ENCODE data around the gene DUT. TPM values are rescaled to one million over a fixed set of nuclear protein-coding genes. Genes with fewer than 3 reads are reported as not detected.
A peak's percentile ranks its signal among the peaks of the same experiment; 100 is the strongest.

The DUT gene
- polyA plus RNA-seq, 4 donors, result 12.7 to 98.0 (median 56.1) TPM

DNA sequence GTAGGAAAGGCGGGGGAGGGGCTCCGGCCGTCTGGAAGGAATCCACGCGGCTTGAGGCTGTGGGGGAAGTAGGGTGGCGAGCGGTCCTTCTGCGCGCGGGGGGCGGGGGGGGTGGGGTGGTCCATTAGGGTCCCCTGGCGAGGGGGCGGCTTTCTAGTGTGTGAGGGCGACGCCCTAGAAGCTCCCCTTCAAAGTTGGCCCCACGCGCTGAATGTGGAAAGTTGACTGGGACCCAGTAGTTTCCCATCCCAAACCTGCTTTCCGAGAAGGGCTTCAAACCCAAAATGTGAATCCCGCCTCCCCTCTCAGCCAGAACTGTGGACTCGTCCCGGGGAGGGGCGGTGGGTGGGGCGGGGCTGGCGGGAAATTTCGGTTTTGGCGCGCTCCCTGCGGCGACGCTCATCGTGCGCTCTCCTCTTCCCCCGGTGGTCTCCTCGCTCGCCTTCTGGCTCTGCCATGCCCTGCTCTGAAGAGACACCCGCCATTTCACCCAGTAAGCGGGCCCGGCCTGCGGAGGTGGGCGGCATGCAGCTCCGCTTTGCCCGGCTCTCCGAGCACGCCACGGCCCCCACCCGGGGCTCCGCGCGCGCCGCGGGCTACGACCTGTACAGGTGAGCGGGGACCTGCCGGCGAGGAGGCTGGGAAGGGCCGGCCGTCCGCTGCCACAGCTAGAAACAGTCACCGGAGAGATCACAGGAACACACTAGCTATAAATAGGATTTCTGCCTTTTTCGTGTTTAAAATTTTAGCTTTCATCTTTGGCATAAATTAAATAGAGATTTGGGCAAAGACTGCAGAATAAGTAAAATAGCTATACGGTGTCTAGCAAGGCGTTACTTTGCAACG is 790 bp downstream of the DUT start:
- WGBS, 3 donors, result 0 to 1% (median 0%) methylated on average over 61 to 64 of the region's 64 CpGs
- Histone ChIP-seq H3K27me3 (ENCODE audit: control insufficient read depth in 3 of 3, insufficient read depth in 3 of 3, low read length in 3 of 3) (peaks cover 0 to 9% (median 0%) of the 10 kb centered on the region in 3 donors), H3K4me3 (ENCODE audit: low read depth in 1 of 3, low read length in 3 of 3) (peak overlapping the region; percentile 61 to 92 (median 81)), H3K36me3 (ENCODE audit: control insufficient read depth in 3 of 3, insufficient read depth in 2 of 3, low read depth in 1 of 3, low read length in 3 of 3) (peaks cover 0 to 2% (median 2%) of the 10 kb centered on the region in 3 donors), H3K9me3 (ENCODE audit: control insufficient read depth in 2 of 2, insufficient read depth in 1 of 2, low read depth in 1 of 2, low read length in 1 of 2) (no peaks in the 10 kb centered on the region), H3K27ac (ENCODE audit: low read depth in 1 of 3, low read length in 2 of 3) (peak overlapping the region; percentile 82 to 100 (median 92)), H3K4me1 (ENCODE audit: control insufficient read depth in 3 of 3, insufficient read depth in 2 of 3, low read depth in 1 of 3, low read length in 2 of 3) (peaks cover 3 to 5% (median 3%) of the 10 kb centered on the region in 3 donors)
- peak in 1 of 2 donors; percentile 43 for DNase-seq
- no peak for FAIRE-seq

DNA sequence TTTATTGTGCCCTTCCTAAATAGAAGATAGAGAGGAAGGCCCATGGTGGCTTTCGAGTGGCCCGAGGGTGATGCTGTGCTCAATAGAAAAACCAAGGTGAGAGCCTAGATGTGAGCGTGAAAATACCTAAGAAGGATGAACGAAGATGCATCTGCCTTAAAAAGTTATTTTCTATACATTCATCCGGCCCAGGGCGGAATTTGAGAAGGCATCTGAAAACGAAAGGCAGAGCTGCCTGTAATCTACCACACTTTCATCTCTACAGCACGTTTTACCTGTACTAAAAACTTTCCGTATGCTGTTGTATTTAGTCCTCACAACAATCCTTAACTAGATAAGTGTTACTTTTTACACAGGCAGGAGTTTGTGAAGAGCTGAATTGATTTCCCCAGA is 1.4 kb downstream of the DUT start:
- Histone ChIP-seq H3K9me3 (ENCODE audit: control insufficient read depth in 2 of 2, insufficient read depth in 1 of 2, low read depth in 1 of 2, low read length in 1 of 2) (no peaks in the 10 kb centered on the region), H3K27me3 (ENCODE audit: control insufficient read depth in 3 of 3, insufficient read depth in 3 of 3, low read length in 3 of 3) (peaks cover 0 to 9% (median 0%) of the 10 kb centered on the region in 3 donors), H3K36me3 (ENCODE audit: control insufficient read depth in 3 of 3, insufficient read depth in 2 of 3, low read depth in 1 of 3, low read length in 3 of 3) (peaks cover 0 to 2% (median 2%) of the 10 kb centered on the region in 3 donors), H3K27ac (ENCODE audit: low read depth in 1 of 3, low read length in 2 of 3) (no peak overlapping the region), H3K4me3 (ENCODE audit: low read depth in 1 of 3, low read length in 3 of 3) (peak overlapping the region in 1 of 3 donors; percentile 92), H3K4me1 (ENCODE audit: control insufficient read depth in 3 of 3, insufficient read depth in 2 of 3, low read depth in 1 of 3, low read length in 2 of 3) (peaks cover 3 to 5% (median 3%) of the 10 kb centered on the region in 3 donors)
- DNase-seq (peak in 1 of 2 donors; percentile 11), FAIRE-seq (no peak)
- 8 to 21% (median 10%) methylated on average over 9 of the region's 9 CpGs for WGBS, 3 donors

DNA sequence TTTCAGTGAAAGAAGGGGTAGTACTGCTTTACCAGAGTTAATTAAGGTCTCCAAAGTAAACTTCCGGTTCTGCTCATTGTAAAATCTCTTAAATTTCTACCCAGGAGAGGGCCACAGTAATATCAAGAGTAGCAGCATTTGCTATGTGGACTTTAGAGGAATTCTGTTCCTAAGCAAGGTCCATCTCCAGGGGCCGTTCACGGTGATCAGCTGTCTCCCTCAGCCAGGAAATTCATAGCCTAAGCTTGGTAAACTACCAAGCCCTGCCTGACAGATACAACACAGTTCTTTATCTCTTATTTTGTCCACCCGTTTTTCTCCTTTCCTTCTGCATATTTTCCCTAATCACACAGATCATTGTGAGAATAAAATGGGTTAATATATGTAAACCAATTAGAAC is 2.3 kb downstream of the DUT start:
- H3K27ac ChIP-seq (ENCODE audit: low read depth in 1 of 3, low read length in 2 of 3), result no peak overlapping the region
- FAIRE-seq (no peak), DNase-seq (peak; percentile 27 to 44)
- H3K36me3 ChIP-seq (ENCODE audit: control insufficient read depth in 3 of 3, insufficient read depth in 2 of 3, low read depth in 1 of 3, low read length in 3 of 3), result peaks cover 0 to 2% (median 2%) of the 10 kb centered on the region in 3 donors
- H3K4me3 ChIP-seq (ENCODE audit: low read depth in 1 of 3, low read length in 3 of 3), result no peak overlapping the region
- no peaks in the 10 kb centered on the region for H3K9me3 ChIP-seq (ENCODE audit: control insufficient read depth in 2 of 2, insufficient read depth in 1 of 2, low read depth in 1 of 2, low read length in 1 of 2)
- WGBS, 3 donors, result 8 to 30% (median 14%) methylated on average over 4 of the region's 4 CpGs
- peaks cover 3 to 5% (median 3%) of the 10 kb centered on the region in 3 donors for H3K4me1 ChIP-seq (ENCODE audit: control insufficient read depth in 3 of 3, insufficient read depth in 2 of 3, low read depth in 1 of 3, low read length in 2 of 3)
- H3K27me3 ChIP-seq (ENCODE audit: control insufficient read depth in 3 of 3, insufficient read depth in 3 of 3, low read length in 3 of 3), result peaks cover 0 to 3% (median 0%) of the 10 kb centered on the region in 3 donors

DNA sequence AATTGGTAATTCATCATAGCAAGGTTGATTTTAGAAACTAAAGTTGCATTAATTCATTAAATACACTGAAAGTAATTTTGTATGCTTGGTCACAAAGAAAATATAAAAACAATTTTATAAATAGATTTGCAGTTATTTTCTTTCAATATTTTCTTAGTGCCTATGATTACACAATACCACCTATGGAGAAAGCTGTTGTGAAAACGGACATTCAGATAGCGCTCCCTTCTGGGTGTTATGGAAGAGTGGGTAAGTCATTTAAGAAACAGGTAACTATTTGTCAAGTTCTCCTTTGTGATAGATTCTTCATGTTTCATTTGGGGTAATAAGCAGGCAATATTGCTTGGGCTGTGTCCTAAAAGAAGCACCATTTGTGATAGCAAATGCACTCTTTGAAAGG is 3.0 kb downstream of the DUT start:
- Histone ChIP-seq H3K4me1 (ENCODE audit: control insufficient read depth in 3 of 3, insufficient read depth in 2 of 3, low read depth in 1 of 3, low read length in 2 of 3) (peaks cover 3 to 5% (median 3%) of the 10 kb centered on the region in 3 donors), H3K36me3 (ENCODE audit: control insufficient read depth in 3 of 3, insufficient read depth in 2 of 3, low read depth in 1 of 3, low read length in 3 of 3) (peaks cover 0 to 2% (median 2%) of the 10 kb centered on the region in 3 donors), H3K4me3 (ENCODE audit: low read depth in 1 of 3, low read length in 3 of 3) (no peak overlapping the region), H3K9me3 (ENCODE audit: control insufficient read depth in 2 of 2, insufficient read depth in 1 of 2, low read depth in 1 of 2, low read length in 1 of 2) (no peaks in the 10 kb centered on the region), H3K27me3 (ENCODE audit: control insufficient read depth in 3 of 3, insufficient read depth in 3 of 3, low read length in 3 of 3) (no peaks in the 10 kb centered on the region), H3K27ac (ENCODE audit: low read depth in 1 of 3, low read length in 2 of 3) (no peak overlapping the region)
- no peak for DNase-seq
- no peak for FAIRE-seq
- WGBS, 3 donors, result 71 to 85% (median 76%) methylated on average over 2 of the region's 2 CpGs

DNA sequence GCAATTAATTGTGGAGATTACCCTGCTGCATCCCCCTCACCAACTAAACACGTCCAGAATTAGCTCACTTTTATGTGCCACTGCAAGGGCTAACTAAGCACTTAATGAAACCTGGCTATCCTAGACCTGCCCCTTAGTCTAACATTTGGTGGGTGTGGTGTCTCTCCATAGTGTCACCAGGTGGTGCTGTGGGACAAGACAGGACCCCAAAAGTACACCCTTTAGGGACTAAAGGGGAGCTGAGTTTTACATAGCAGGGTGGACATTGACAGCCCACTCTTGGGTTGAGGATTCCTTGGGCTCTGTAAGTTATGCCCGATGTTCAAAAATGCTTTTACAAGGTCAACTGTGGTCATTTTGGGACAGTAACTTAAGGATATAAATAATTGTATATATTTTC is 5.7 kb downstream of the DUT start:
- H3K27me3 ChIP-seq (ENCODE audit: control insufficient read depth in 3 of 3, insufficient read depth in 3 of 3, low read length in 3 of 3), result no peaks in the 10 kb centered on the region

DNA sequence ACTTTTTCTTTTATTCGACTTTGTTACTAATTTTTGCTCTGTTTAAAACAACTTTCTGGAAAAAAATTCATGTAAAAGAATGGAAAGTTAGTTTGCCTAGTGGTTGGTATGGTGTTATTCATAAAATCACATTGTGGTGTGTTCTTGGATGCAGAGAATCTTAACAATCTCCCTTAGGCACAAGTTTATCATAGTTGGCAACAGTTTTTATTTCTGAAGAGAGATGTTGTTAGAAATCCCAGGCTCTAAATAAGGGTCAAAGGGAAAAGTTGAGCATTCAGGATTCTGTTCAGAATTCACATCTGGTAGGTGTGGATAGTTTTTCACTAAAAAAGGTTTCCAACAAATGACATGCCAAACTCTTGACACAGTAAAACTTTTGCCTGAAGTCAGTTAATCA is 6.4 kb downstream of the DUT start:
- H3K4me1 ChIP-seq (ENCODE audit: control insufficient read depth in 3 of 3, insufficient read depth in 2 of 3, low read depth in 1 of 3, low read length in 2 of 3), result no peaks in the 10 kb centered on the region
- DNase-seq (no peak), FAIRE-seq (no peak)
- H3K27me3 ChIP-seq (ENCODE audit: control insufficient read depth in 3 of 3, insufficient read depth in 3 of 3, low read length in 3 of 3), result no peaks in the 10 kb centered on the region
- 78 to 91% (median 81%) methylated on average over 1 of the region's 1 CpG for WGBS, 3 donors
- H3K4me3 ChIP-seq (ENCODE audit: low read depth in 1 of 3, low read length in 3 of 3), result no peak overlapping the region
- no peak overlapping the region for H3K27ac ChIP-seq (ENCODE audit: low read depth in 1 of 3, low read length in 2 of 3)
- peaks cover 0 to 2% (median 2%) of the 10 kb centered on the region in 3 donors for H3K36me3 ChIP-seq (ENCODE audit: control insufficient read depth in 3 of 3, insufficient read depth in 2 of 3, low read depth in 1 of 3, low read length in 3 of 3)
- H3K9me3 ChIP-seq (ENCODE audit: control insufficient read depth in 2 of 2, insufficient read depth in 1 of 2, low read depth in 1 of 2, low read length in 1 of 2), result no peaks in the 10 kb centered on the region

More for the DNA sequence above, 5.7 kb downstream of the DUT start:
- FAIRE-seq (no peak), DNase-seq (no peak)
- peaks cover 0 to 3% (median 0%) of the 10 kb centered on the region in 3 donors for H3K4me1 ChIP-seq (ENCODE audit: control insufficient read depth in 3 of 3, insufficient read depth in 2 of 3, low read depth in 1 of 3, low read length in 2 of 3)
- H3K36me3 ChIP-seq (ENCODE audit: control insufficient read depth in 3 of 3, insufficient read depth in 2 of 3, low read depth in 1 of 3, low read length in 3 of 3), result peaks cover 0 to 2% (median 2%) of the 10 kb centered on the region in 3 donors
- no peak overlapping the region for H3K4me3 ChIP-seq (ENCODE audit: low read depth in 1 of 3, low read length in 3 of 3)
- 86 to 90% (median 90%) methylated on average over 2 of the region's 2 CpGs for WGBS, 3 donors
- H3K9me3 ChIP-seq (ENCODE audit: control insufficient read depth in 2 of 2, insufficient read depth in 1 of 2, low read depth in 1 of 2, low read length in 1 of 2), result no peaks in the 10 kb centered on the region
- H3K27ac ChIP-seq (ENCODE audit: low read depth in 1 of 3, low read length in 2 of 3), result no peak overlapping the region

DNA sequence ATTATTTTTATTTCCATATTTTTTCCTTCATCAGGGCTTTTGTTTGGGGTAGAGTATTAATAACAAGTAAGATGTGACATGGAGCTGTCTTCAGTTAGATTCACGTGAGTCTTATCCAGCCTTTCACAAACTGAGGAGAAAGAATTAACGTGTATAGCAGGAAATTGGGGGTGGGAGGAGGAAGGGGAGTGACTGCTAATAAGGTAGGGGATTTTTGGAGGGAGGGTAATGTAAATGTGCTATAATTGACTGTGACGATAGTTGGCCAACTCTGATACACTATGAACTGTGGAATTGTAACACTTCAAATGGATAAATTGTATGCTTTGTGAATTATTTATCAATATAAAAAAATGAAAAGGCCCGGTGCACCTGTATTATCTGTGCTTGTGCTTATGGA is 8.9 kb downstream of the DUT start:
- FAIRE-seq, result no peak
- 76 to 78% (median 78%) methylated on average over 4 of the region's 4 CpGs for WGBS, 3 donors

DNA sequence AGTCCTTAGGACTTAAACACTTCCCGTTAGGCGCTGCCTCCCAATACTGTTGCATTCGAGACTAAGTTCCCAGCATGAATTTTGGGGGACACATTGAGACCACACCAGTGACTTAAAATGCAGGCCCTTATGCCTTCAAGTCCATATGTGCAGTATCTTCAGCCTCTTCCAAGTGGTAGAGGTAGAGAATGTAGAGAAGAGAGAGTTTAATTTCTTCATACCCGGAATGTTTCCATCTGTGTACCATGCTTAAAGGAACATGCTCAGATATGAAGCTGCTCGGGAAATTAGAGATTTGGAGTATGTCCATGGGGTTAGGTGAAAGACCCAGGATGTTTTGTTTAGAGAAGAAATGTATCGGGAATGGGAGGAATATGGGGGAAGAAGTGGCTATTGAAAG is 12.6 kb downstream of the DUT start:
- 92 to 95% (median 93%) methylated on average over 6 of the region's 6 CpGs for WGBS, 3 donors

More for the DNA sequence above, 8.9 kb downstream of the DUT start:
- DNase-seq, result no peak
- Histone ChIP-seq H3K4me3 (ENCODE audit: low read depth in 1 of 3, low read length in 3 of 3) (no peak overlapping the region), H3K27ac (ENCODE audit: low read depth in 1 of 3, low read length in 2 of 3) (no peak overlapping the region), H3K27me3 (ENCODE audit: control insufficient read depth in 3 of 3, insufficient read depth in 3 of 3, low read length in 3 of 3) (no peaks in the 10 kb centered on the region), H3K4me1 (ENCODE audit: control insufficient read depth in 3 of 3, insufficient read depth in 2 of 3, low read depth in 1 of 3, low read length in 2 of 3) (no peaks in the 10 kb centered on the region), H3K36me3 (ENCODE audit: control insufficient read depth in 3 of 3, insufficient read depth in 2 of 3, low read depth in 1 of 3, low read length in 3 of 3) (peaks cover 0 to 7% (median 2%) of the 10 kb centered on the region in 3 donors), H3K9me3 (ENCODE audit: control insufficient read depth in 2 of 2, insufficient read depth in 1 of 2, low read depth in 1 of 2, low read length in 1 of 2) (no peaks in the 10 kb centered on the region)

More for the DNA sequence above, 12.6 kb downstream of the DUT start:
- H3K4me1 ChIP-seq (ENCODE audit: control insufficient read depth in 3 of 3, insufficient read depth in 2 of 3, low read depth in 1 of 3, low read length in 2 of 3), result no peaks in the 10 kb centered on the region
- H3K27me3 ChIP-seq (ENCODE audit: control insufficient read depth in 3 of 3, insufficient read depth in 3 of 3, low read length in 3 of 3), result no peaks in the 10 kb centered on the region
- H3K9me3 ChIP-seq (ENCODE audit: control insufficient read depth in 2 of 2, insufficient read depth in 1 of 2, low read depth in 1 of 2, low read length in 1 of 2), result no peaks in the 10 kb centered on the region
- H3K4me3 ChIP-seq (ENCODE audit: low read depth in 1 of 3, low read length in 3 of 3), result no peak overlapping the region
- DNase-seq (no peak), FAIRE-seq (no peak)
- no peak overlapping the region for H3K27ac ChIP-seq (ENCODE audit: low read depth in 1 of 3, low read length in 2 of 3)
- peaks cover 0 to 7% (median 0%) of the 10 kb centered on the region in 3 donors for H3K36me3 ChIP-seq (ENCODE audit: control insufficient read depth in 3 of 3, insufficient read depth in 2 of 3, low read depth in 1 of 3, low read length in 3 of 3)

Measured in small intestine (tissue), 7 donors.